ENCODE measurements around the gene MAP4K1.
"Not testable (repeated sequence)": the region's sequence is repeated elsewhere in the genome, so short reads cannot be mapped to it uniquely, and the experiment has no call there.

Gene MAP4K1

DNA sequence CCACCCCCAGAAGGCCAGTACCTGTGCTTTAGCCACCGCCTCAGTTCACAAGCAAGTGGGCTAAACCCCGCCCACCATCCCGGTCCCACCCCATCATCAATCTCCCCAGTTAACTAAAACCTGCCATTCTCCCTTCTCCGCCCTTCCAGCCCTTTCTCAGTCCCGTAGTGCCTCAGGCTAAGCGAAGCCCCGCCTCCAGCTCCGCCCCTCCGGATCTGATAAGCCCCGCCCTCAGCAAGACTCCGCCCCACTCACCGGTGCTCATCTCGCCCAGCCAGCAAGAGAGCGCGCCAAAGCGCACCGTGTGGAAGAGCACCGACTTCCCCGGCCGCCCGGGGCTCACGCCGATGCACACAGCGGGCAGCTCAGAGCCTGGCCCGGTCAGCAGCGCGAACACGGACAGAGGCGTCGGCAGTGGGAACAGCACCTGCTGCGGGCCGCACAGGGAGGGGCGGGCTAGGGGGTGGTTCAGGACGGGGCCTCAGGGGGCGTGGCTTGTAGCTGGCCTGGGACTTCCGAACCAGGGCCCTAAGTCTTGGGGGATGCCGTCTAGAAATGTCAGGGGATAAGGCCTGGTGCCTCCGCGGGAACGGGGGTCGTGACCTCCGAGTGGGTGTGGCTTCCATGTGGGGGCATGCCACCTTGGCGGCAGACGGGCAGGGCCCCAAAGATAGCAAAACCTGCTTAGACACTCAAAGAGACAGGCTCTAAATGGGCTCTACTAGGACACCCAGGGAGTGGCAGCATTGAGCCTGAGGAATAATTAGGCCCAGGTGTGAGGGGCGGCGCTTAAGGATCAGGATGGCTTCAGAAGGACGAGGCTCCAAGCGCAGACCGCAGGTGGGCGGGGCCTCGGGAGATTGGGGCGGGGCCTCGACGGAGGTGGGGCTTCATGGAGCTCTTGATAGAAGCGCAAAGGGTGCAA, 21.4 kb downstream of the MAP4K1 start:
- no peaks in the 10 kb centered on the region for H3K36me3 ChIP-seq (ENCODE audit: insufficient read depth, low read length)
- H3K4me3 ChIP-seq (ENCODE audit: low read length): no peak overlapping the region
- H3K4me1 ChIP-seq (ENCODE audit: insufficient read depth, low read length): no peaks in the 10 kb centered on the region

DNA sequence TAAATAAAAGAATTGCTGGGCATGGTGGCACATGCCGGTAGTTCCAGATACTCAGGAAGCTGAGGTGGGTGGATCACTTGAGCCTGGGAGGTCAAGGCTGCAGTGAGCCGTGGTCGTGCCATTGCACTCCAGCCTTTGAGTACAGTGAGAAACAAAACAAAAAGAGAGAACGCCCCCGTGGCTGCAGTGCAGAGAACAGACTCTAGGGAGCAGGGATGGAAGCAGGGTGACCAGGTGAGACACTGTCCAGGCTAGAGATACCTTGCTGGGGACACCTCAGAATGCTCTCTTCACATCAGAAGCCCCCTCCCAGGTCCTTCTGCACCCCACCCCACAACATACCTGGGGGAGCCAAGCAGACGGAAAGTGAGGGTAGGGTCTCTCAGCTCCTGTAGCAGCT, 24.8 kb downstream of the MAP4K1 start:
- no peaks in the 10 kb centered on the region for H3K9me3 ChIP-seq (ENCODE audit: low read length)
- no peak overlapping the region for H2AFZ ChIP-seq (ENCODE audit: low read depth, low read length)
- H3K4me1 ChIP-seq (ENCODE audit: insufficient read depth, low read length): no peaks in the 10 kb centered on the region
- H3K27me3 ChIP-seq (ENCODE audit: insufficient read depth, low read length): peaks cover 5% of the 10 kb centered on the region
- no peak overlapping the region for H3K4me3 ChIP-seq (ENCODE audit: low read length)
- H3K36me3 ChIP-seq (ENCODE audit: insufficient read depth, low read length): no peaks in the 10 kb centered on the region

More for the DNA sequence above, 21.4 kb downstream of the MAP4K1 start:
- Histone ChIP-seq H2AFZ (ENCODE audit: low read depth, low read length) (peak overlapping the region; percentile 38), H3K9me3 (ENCODE audit: low read length) (no peaks in the 10 kb centered on the region), H3K27me3 (ENCODE audit: insufficient read depth, low read length) (peaks cover 5% of the 10 kb centered on the region)

DNA sequence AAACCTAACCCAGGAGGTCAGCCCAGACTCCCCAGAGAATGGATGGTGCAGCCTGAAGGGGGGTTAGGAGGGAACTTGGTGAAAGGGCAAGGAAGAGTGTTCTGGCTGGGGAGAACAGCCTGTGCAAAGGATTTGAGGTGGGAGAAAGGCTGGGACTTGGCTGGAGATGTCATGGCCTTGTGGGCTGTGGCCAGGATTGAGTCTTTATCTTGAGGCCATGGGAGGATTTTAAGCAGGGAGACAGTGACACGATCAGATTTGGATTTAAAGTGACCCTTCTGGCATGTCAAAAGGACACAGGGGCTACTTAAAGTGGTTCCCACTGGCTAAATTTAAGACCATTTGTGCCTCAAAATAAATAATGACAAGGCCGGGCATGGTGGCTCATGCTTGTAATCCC, 29.7 kb downstream of the MAP4K1 start:
- H2AFZ ChIP-seq (ENCODE audit: low read depth, low read length): no peak overlapping the region
- H3K36me3 ChIP-seq (ENCODE audit: insufficient read depth, low read length): no peaks in the 10 kb centered on the region
- no peaks in the 10 kb centered on the region for H3K9me3 ChIP-seq (ENCODE audit: low read length)
- no peak overlapping the region for H3K4me3 ChIP-seq (ENCODE audit: low read length)
- H3K4me1 ChIP-seq (ENCODE audit: insufficient read depth, low read length): no peaks in the 10 kb centered on the region
- H3K27me3 ChIP-seq (ENCODE audit: insufficient read depth, low read length): no peaks in the 10 kb centered on the region

DNA sequence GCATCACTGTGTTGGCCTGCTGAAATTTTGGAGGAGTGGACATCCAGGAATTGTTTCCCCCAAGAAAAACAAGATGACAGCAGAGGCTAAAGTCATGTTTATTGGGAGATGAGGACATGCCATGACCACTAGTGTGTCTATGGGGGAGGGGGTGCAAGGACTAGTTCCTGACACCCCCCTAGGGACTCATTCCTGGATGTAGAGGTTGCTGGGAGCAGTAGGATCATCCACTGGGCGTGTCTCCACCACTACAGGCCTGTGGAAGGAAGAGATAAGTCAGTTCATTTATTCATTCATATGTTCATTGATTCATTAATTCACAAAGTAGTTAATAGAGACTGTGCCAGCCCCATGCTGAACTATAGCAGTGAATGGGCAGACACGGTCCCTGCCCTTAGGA, 30.2 kb downstream of the MAP4K1 start:
- no peaks in the 10 kb centered on the region for H3K9me3 ChIP-seq (ENCODE audit: low read length)
- H3K4me3 ChIP-seq (ENCODE audit: low read length): no peak overlapping the region
- no peaks in the 10 kb centered on the region for H3K4me1 ChIP-seq (ENCODE audit: insufficient read depth, low read length)
- no peaks in the 10 kb centered on the region for H3K27me3 ChIP-seq (ENCODE audit: insufficient read depth, low read length)
- no peak overlapping the region for H2AFZ ChIP-seq (ENCODE audit: low read depth, low read length)
- H3K36me3 ChIP-seq (ENCODE audit: insufficient read depth, low read length): no peaks in the 10 kb centered on the region

DNA sequence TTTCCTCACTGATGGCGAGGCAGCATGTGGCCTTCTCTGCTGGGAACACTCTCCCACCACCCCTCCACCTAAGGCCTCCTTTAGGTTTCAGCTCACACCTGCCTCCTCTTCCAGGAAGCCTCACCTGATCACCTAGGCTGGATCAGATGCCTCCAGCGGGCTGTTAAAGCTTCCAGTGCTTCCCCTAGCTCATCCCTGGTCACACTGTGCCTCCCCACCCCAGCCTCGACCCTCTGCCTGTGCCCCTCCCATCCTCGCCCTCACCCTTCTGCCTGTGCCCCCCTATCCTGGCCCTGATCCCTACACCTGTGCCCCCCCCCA, 33.8 kb downstream of the MAP4K1 start:
- Histone ChIP-seq H3K27me3 (ENCODE audit: insufficient read depth, low read length) (no peaks in the 10 kb centered on the region), H3K9me3 (ENCODE audit: low read length) (no peaks in the 10 kb centered on the region), H3K4me1 (ENCODE audit: insufficient read depth, low read length) (no peaks in the 10 kb centered on the region), H2AFZ (ENCODE audit: low read depth, low read length) (no peak overlapping the region), H3K4me3 (ENCODE audit: low read length) (no peak overlapping the region), H3K36me3 (ENCODE audit: insufficient read depth, low read length) (no peaks in the 10 kb centered on the region)

DNA sequence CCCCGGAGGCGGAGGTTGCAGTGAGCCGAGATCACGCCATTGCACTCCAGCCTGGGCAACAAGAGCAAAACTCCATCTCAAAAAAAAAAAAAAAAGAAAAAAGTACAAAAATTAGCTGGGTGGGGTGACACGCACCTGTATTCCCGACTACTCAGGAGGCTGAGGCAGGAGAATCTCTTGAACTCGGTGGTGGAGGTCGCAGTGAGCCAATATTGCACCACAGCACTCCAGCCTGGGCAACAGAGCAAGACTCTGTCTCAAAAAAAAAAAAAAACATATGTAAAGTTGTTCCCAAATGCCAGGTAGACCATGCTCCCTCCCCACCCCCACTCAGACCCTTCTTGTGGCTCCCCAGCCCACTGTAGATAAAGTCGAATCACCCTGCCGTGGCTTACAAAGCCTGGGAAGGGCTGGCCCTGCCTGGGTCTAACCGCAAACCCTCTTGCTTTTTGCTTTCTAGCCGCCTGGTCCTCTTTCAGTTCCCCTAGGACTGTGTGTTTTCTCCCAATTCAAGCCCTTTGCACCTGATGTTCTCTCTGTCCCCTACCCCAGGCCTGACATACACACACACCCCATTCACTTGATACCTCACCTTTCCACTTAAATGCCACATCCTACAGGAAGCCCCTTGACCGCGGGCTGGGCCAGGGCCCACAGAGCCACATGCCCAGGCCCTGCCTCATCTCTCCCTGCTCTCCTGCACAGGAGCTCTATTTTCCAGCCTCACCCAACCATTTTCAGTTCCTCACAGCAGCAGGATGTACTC, 34.4 kb downstream of the MAP4K1 start:
- Histone ChIP-seq H3K9me3 (ENCODE audit: low read length) (no peaks in the 10 kb centered on the region), H2AFZ (ENCODE audit: low read depth, low read length) (no peak overlapping the region), H3K27me3 (ENCODE audit: insufficient read depth, low read length) (no peaks in the 10 kb centered on the region), H3K36me3 (ENCODE audit: insufficient read depth, low read length) (no peaks in the 10 kb centered on the region), H3K4me3 (ENCODE audit: low read length) (no peak overlapping the region), H3K4me1 (ENCODE audit: insufficient read depth, low read length) (no peaks in the 10 kb centered on the region)

DNA sequence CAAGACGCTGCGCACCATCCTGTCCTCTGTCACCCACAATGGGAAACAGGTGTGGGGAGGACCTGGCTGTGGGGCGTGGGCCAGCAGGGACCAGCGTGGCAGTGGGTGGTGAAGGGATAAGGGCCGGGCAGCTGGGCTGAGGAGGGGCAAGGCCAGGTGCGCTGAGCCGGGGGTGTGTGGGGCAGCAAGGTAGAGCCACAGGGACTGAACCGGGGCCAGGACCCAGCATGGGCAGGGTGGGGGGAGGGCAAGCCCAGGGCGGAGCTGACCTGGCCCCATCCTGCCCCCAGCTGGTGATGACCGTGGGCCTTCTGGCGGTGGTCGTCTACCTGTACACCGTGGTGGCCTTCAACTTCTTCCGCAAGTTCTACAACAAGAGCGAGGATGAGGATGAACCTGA, 37.7 kb downstream of the MAP4K1 start:
- Histone ChIP-seq H3K36me3 (ENCODE audit: insufficient read depth, low read length) (no peaks in the 10 kb centered on the region), H3K4me3 (ENCODE audit: low read length) (no peak overlapping the region), H3K27me3 (ENCODE audit: insufficient read depth, low read length) (peaks cover 3% of the 10 kb centered on the region), H3K4me1 (ENCODE audit: insufficient read depth, low read length) (no peaks in the 10 kb centered on the region), H2AFZ (ENCODE audit: low read depth, low read length) (no peak overlapping the region), H3K9me3 (ENCODE audit: low read length) (no peaks in the 10 kb centered on the region)

DNA sequence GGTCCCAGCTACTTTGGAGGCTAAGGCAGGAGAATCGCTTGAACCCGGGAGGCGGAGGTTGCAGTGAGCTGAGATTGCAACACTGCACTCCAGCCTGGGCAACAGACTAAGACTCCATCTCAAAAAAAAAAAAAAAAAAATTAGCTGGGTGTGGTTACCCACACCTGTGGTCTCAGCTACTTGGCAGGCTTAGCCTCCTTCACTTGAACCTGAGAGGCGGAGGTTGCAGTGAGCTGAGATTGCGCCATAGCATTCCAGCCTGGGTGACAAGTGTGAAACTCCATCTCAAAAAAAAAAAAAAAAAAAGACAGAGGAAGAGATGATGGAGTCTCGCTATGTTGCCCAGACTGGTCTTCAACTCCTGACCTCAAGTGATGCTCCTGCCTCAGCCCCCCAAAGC, 38.4 kb downstream of the MAP4K1 start:
- not testable (repeated sequence) for H3K27me3 ChIP-seq (ENCODE audit: insufficient read depth, low read length); H2AFZ ChIP-seq (ENCODE audit: low read depth, low read length); H3K9me3 ChIP-seq (ENCODE audit: low read length); H3K36me3 ChIP-seq (ENCODE audit: insufficient read depth, low read length); H3K4me1 ChIP-seq (ENCODE audit: insufficient read depth, low read length); H3K4me3 ChIP-seq (ENCODE audit: low read length)

DNA sequence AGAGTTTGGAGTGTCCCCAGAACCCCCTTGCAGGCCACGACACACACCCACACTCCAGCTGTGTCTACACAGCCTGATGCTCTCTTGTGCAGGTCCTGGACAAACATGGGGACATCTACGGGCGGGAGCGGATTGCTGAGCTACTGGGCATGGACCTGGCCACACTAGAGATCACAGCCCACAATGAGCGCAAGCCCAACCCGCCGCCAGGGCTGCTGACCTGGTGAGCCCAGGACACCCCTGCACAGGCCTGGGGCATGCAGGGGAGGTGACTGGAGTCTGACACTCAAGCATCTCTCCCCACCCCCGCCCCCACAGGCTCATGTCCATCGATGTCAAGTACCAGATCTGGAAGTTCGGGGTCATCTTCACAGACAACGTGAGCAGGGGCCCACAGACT, 39.9 kb downstream of the MAP4K1 start:
- Histone ChIP-seq H3K27me3 (ENCODE audit: insufficient read depth, low read length) (peaks cover 3% of the 10 kb centered on the region), H3K9me3 (ENCODE audit: low read length) (no peaks in the 10 kb centered on the region), H3K4me3 (ENCODE audit: low read length) (no peak overlapping the region), H3K36me3 (ENCODE audit: insufficient read depth, low read length) (no peaks in the 10 kb centered on the region), H2AFZ (ENCODE audit: low read depth, low read length) (no peak overlapping the region), H3K4me1 (ENCODE audit: insufficient read depth, low read length) (no peaks in the 10 kb centered on the region)

DNA sequence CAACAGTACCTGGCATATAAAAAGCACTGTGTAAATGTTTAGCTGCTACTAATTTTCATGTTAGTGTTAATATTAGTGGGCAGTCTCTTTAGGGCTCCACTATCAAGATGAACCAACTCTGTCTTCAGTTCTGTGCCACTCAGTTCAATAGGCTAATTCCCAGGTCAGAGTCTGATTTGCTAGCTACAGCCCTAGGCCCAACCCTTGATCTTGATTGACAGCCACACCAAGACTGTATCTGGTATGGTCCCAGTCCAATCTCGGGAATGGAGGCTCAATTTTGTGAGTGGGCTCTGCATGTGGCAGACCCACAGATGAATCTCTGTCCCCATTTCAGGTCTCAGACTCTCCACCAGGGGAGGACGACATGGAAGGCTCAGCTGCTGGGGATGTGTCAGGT, 46.1 kb downstream of the MAP4K1 start:
- no peaks in the 10 kb centered on the region for H3K36me3 ChIP-seq (ENCODE audit: insufficient read depth, low read length)
- H3K4me1 ChIP-seq (ENCODE audit: insufficient read depth, low read length): no peaks in the 10 kb centered on the region
- H3K9me3 ChIP-seq (ENCODE audit: low read length): no peaks in the 10 kb centered on the region

DNA sequence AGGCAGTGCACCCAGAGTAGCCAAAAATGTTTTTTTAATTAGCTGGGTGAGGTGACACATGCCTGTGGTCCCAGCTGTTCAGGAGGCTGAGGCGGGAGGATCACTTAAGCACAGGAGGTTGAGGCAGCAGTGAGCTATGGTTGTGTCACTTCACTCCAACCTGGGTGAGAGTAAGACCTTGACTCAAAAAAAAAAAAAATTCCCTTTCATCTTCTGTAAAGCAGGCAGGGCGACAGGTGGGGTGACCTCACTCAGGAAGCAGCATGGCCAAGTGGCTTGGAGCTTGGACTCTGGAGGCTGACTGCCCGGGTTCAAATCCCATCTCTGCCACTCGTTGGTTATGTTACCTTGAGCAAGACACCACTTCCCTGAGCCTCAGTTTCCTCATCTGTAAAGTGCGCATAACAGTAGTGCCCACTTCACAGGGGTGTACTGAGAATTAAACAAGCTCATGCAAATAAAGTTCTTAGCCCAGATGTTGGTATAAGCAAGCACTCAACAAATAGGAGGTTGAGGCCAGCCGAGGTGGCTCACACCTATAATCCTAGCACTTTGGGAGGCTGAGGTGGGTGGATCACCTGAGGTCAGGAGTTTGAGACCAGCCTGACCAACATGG, 48.3 kb downstream of the MAP4K1 start:
- Histone ChIP-seq H3K4me1 (ENCODE audit: insufficient read depth, low read length) (no peaks in the 10 kb centered on the region), H3K4me3 (ENCODE audit: low read length) (no peak overlapping the region), H3K27me3 (ENCODE audit: insufficient read depth, low read length) (no peaks in the 10 kb centered on the region), H3K9me3 (ENCODE audit: low read length) (no peaks in the 10 kb centered on the region), H2AFZ (ENCODE audit: low read depth, low read length) (no peak overlapping the region), H3K36me3 (ENCODE audit: insufficient read depth, low read length) (no peaks in the 10 kb centered on the region)

More for the DNA sequence above, 46.1 kb downstream of the MAP4K1 start:
- no peaks in the 10 kb centered on the region for H3K27me3 ChIP-seq (ENCODE audit: insufficient read depth, low read length)
- no peak overlapping the region for H2AFZ ChIP-seq (ENCODE audit: low read depth, low read length)
- H3K4me3 ChIP-seq (ENCODE audit: low read length): no peak overlapping the region

DNA sequence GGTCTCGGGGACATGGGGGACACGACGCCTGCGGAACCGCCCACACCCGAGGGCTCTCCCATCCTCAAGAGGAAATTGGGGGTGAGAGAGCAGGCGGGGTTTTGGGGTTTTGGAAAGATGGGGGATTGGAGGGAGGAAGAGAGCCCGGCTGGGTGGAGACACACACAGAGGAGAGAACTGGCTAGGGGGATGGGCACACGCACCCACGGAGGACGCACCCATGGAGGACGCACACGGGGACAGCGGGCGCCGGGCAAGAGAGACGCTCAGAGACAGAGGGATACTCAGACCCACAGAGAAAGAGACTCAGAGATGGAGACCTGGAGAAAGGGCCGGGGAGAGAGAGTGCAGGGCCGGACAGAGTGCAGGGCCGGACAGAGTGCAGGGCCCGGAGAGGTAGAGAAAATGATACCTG, 52.1 kb downstream of the MAP4K1 start:
- no peaks in the 10 kb centered on the region for H3K36me3 ChIP-seq (ENCODE audit: insufficient read depth, low read length)
- no peaks in the 10 kb centered on the region for H3K27me3 ChIP-seq (ENCODE audit: insufficient read depth, low read length)
- no peaks in the 10 kb centered on the region for H3K9me3 ChIP-seq (ENCODE audit: low read length)
- H3K4me1 ChIP-seq (ENCODE audit: insufficient read depth, low read length): no peaks in the 10 kb centered on the region
- H3K4me3 ChIP-seq (ENCODE audit: low read length): no peak overlapping the region
- no peak overlapping the region for H2AFZ ChIP-seq (ENCODE audit: low read depth, low read length)

DNA sequence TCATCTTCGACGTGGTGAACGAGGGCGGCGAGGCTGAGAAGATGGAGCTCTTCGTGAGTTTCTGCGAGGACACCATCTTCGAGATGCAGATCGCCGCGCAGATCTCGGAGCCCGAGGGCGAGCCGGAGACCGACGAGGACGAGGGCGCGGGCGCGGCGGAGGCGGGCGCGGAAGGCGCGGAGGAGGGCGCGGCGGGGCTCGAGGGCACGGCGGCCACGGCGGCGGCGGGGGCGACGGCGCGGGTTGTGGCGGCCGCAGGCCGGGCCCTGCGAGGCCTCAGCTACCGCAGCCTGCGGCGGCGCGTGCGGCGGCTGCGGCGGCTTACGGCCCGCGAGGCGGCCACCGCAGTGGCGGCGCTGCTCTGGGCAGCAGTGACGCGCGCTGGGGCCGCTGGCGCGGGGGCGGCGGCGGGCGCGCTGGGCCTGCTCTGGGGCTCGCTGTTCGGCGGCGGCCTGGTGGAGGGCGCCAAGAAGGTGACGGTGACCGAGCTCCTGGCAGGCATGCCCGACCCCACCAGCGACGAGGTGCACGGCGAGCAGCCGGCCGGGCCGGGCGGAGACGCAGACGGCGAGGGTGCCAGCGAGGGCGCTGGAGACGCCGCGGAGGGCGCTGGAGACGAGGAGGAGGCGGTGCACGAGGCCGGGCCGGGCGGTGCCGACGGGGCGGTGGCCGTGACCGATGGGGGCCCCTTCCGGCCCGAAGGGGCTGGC, 52.6 kb downstream of the MAP4K1 start:
- Histone ChIP-seq H3K36me3 (ENCODE audit: insufficient read depth, low read length) (no peaks in the 10 kb centered on the region), H3K4me3 (ENCODE audit: low read length) (no peak overlapping the region), H2AFZ (ENCODE audit: low read depth, low read length) (no peak overlapping the region), H3K27me3 (ENCODE audit: insufficient read depth, low read length) (no peaks in the 10 kb centered on the region), H3K9me3 (ENCODE audit: low read length) (no peaks in the 10 kb centered on the region), H3K4me1 (ENCODE audit: insufficient read depth, low read length) (no peaks in the 10 kb centered on the region)
